Type B pancreatic cell (in vitro differentiated cells): ENCODE measurements around the gene HIVEP2. TPM values are rescaled to one million over a fixed set of nuclear protein-coding genes. Genes with fewer than 3 reads are reported as not detected.

Experiments
- DNase-seq: peaks from one replicate; pipeline ENCODE4 v3.0.0; 2021; ENCODE audit warnings: mixed read lengths; ENCODE audit not compliant: unreplicated experiment; ENCODE audit errors: extremely low spot score
- H3K27ac Mint-ChIP-seq: 2 replicates; pipeline ENCODE4 v1.8.0; 2021; ENCODE audit warnings: mild to moderate bottlenecking, mixed read lengths
- H3K27me3 Mint-ChIP-seq: 2 replicates; pipeline ENCODE4 v1.8.0; 2021; ENCODE audit warnings: mixed read lengths
- H3K36me3 Mint-ChIP-seq: 2 replicates; pipeline ENCODE4 v1.8.0; 2021; ENCODE audit warnings: mixed read lengths
- H3K4me1 Mint-ChIP-seq: one replicate; pipeline ENCODE4 v1.8.0; 2021; ENCODE audit warnings: mixed read lengths; ENCODE audit not compliant: unreplicated experiment
- H3K4me3 Mint-ChIP-seq: 2 replicates; pipeline ENCODE4 v1.8.0; 2021; ENCODE audit warnings: mild to moderate bottlenecking, mixed read lengths
- H3K9me3 Mint-ChIP-seq: 2 replicates; pipeline ENCODE4 v1.8.0; 2021; ENCODE audit warnings: mixed read lengths
- CTCF ChIP-seq: fragments of 200-600 bp; sonication (generic); conservative IDR thresholded peaks from 2 replicates; pipeline ENCODE4 v1.5.0; 2021; ENCODE audit warnings: antibody characterized with exemption, mild to moderate bottlenecking
- total RNA-seq: library from RNA; stranded (reverse); gene quantifications from 2 replicates; pipeline ENCODE4 v1.2.1, GENCODE V29; 2021; ENCODE audit warnings: low replicate concordance

Gene HIVEP2
- total RNA-seq, 1 donor from 2014 or later: 12.3 TPM

GRCh38 chr6:142911430-142911829 lies 33.5 kb downstream of the HIVEP2 start:
- DNase-seq: no peak
- H3K27ac Mint-ChIP-seq: no peak overlapping the region
- TF ChIP-seq CTCF: no peak
- H3K27me3 Mint-ChIP-seq: no peaks in the 10 kb centered on the region
- H3K36me3 Mint-ChIP-seq: peaks cover 17% of the 10 kb centered on the region
- peaks cover 9% of the 10 kb centered on the region for H3K9me3 Mint-ChIP-seq
- no peak overlapping the region for H3K4me3 Mint-ChIP-seq
- no peaks in the 10 kb centered on the region for H3K4me1 Mint-ChIP-seq

- H3K9me3 Mint-ChIP-seq: peaks cover 4% of the 10 kb centered on the region
- H3K27ac Mint-ChIP-seq: no peak overlapping the region
- no peak for TF ChIP-seq CTCF
- no peak overlapping the region for H3K4me3 Mint-ChIP-seq
- H3K36me3 Mint-ChIP-seq: peaks cover 7% of the 10 kb centered on the region
- no peaks in the 10 kb centered on the region for H3K4me1 Mint-ChIP-seq
- H3K27me3 Mint-ChIP-seq: no peaks in the 10 kb centered on the region
- no peak for DNase-seq
Measured at GRCh38 chr6:142909686-142910085, 35.3 kb downstream of the HIVEP2 start.

- Mint-ChIP-seq H3K36me3 (peaks cover 6% of the 10 kb centered on the region), H3K4me3 (no peak overlapping the region), H3K27me3 (no peaks in the 10 kb centered on the region), H3K4me1 (no peaks in the 10 kb centered on the region), H3K9me3 (peaks cover 4% of the 10 kb centered on the region), H3K27ac (no peak overlapping the region)
- no peak for DNase-seq
- no peak for TF ChIP-seq CTCF
Measured at GRCh38 chr6:142908235-142908634, 36.7 kb downstream of the HIVEP2 start.

DNA sequence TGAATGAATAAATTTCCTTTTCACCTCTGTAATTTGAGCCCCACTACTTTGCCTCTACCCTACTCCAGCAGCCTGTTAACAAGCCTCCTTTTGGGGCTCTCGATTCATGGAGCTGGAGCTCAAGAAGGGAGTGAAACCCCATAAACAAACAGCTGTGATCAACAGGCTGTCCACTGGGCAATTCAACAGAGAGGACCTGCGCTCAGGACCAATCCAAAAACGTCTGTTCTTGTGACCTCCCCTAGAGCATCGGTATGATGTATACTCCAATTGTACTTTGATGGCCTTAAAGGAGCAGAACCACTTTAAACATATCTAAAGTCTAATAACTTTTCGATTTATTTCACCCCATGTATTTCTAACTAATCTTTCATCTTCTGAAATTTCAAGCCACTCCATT lies 37.4 kb downstream of the HIVEP2 start:
- Mint-ChIP-seq H3K4me1 (no peaks in the 10 kb centered on the region), H3K9me3 (peaks cover 3% of the 10 kb centered on the region), H3K4me3 (no peak overlapping the region)

GRCh38 chr6:142906945-142907470 lies 38.0 kb downstream of the HIVEP2 start:
- H3K4me1 Mint-ChIP-seq: no peaks in the 10 kb centered on the region
- no peak overlapping the region for H3K4me3 Mint-ChIP-seq
- no peak for DNase-seq
- no peaks in the 10 kb centered on the region for H3K27me3 Mint-ChIP-seq
- no peak overlapping the region for H3K27ac Mint-ChIP-seq
- H3K9me3 Mint-ChIP-seq: no peaks in the 10 kb centered on the region
- H3K36me3 Mint-ChIP-seq: no peaks in the 10 kb centered on the region
- no peak for TF ChIP-seq CTCF

More for the DNA sequence above, 37.4 kb downstream of the HIVEP2 start:
- no peak for DNase-seq
- H3K36me3 Mint-ChIP-seq: peaks cover 3% of the 10 kb centered on the region
- H3K27me3 Mint-ChIP-seq: no peaks in the 10 kb centered on the region
- H3K27ac Mint-ChIP-seq: no peak overlapping the region
- TF ChIP-seq CTCF: no peak

- H3K27ac Mint-ChIP-seq: no peak overlapping the region
- no peak overlapping the region for H3K4me3 Mint-ChIP-seq
- no peaks in the 10 kb centered on the region for H3K27me3 Mint-ChIP-seq
- H3K4me1 Mint-ChIP-seq: peaks cover 13% of the 10 kb centered on the region
- H3K36me3 Mint-ChIP-seq: no peaks in the 10 kb centered on the region
- DNase-seq: no peak
- no peak for TF ChIP-seq CTCF
- no peaks in the 10 kb centered on the region for H3K9me3 Mint-ChIP-seq
Measured at GRCh38 chr6:142903812-142904211, 41.2 kb downstream of the HIVEP2 start.
